ENCODE results near the gene TAAR8.
"Not testable (repeated sequence)": the region's sequence is repeated elsewhere in the genome, so short reads cannot be mapped to it uniquely, and the experiment has no call there.

TAAR8 gene

DNA sequence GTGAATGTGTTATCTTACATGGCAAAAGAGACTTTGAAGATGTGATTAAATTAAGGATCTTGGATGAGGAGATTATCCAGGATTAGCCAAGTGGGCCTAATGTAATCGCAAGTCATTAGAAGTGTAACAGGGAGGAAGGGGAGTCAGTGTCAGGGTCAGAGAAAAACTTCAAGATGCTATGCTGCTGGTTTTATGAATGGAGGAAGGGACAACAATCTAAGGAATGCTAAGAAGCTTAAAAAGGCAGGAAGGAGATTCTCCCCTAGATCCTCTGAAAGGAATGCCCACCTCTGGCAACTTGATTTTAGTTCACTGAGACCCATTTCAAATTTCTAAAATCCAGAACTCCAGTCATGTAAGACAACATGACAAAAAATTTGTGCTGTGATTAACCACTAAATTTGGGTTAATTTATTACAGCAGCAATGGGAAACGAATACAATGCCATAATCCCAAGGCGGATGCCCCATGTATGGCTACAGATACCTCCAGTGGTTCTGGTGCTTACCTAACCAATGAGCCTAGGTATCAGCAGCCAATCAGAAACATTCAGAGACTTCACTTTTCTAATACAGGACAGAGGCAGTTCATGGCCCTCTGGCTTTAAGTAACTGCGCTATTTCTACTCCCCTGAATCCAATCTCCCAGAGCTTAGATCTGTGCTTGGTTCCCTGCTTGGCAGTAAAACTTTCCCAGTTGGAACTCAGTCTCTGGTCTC lies 3.6 kb upstream of the TAAR8 start:
- no peak for DNase-seq

DNA sequence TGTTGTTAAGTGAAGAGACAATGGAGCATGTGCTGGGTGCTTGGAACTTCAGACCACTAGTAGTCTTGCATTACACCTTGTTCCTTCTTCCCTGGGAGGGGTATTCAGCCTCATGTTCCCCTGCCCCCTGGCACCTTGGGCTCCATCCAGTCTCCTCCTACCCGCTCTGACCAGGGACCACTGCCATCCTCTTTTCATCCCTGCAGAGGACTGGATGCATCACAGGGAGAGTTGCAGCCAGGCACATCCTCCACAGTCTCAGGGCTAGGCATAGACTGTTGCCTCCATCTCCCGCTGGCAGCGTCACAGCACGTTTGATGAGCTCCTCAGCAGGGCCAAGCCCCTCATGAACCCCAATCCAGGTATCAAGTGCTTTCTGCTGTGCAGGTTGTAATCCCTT lies 1.3 kb upstream of the TAAR8 start:
- DNase-seq = no peak

DNA sequence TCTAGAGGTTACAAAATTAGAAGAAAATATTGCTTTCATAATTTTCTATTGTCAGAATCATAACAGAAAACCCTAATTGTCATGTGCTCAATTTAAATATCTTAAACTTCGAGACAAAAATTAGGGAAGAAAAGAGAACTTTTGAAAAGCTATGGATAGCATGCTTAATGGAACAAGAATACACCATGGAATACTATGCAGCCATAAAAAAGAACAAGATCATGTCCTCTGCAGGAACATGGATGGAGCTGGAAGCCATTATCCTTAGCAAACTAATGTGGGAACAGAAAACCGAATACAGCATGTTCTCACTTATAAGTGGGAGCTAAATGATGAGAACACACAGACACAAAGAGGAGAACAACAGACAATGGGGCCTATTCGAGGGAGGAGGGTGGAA lies 7.6 kb downstream of the TAAR8 start:
- DNase-seq = not testable (repeated sequence)

DNA sequence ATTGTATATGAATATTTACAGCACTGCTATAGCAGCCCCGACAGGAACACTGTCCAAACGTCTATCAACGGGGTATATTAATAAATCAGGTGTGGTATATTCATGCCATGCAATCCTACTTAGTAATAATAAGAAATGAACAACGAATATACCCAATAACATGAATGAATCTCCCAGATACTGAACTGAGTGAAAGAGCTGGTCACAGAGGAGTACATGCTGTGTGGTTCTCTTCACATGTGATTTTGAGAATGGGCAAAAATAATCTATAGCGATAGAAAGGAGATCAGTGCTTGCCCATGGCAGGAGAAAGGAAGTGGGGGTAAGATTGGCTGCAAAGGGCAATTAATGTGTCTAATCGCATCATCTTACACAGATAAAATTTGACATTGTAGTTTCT lies 13.9 kb downstream of the TAAR8 start:
- DNase-seq = no peak

DNA sequence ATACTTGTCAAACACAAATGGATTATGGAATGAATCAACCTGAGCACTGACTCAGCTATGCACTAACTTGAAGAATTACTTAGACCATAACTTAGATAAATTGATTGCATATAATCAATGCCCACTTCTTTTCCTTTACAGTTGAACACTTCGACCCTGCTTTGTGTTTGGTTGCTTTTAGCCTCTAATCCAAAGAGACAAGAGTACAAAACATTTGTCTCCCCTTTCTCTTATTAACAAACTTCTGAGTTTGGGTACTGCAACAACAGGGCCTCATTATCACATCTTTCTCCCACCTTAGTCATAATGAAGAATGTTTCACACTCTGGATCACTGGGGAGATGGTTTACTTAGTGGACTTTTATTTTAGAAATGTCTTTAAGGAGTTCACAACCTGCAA lies 15.1 kb downstream of the TAAR8 start:
- no peak for DNase-seq

DNA sequence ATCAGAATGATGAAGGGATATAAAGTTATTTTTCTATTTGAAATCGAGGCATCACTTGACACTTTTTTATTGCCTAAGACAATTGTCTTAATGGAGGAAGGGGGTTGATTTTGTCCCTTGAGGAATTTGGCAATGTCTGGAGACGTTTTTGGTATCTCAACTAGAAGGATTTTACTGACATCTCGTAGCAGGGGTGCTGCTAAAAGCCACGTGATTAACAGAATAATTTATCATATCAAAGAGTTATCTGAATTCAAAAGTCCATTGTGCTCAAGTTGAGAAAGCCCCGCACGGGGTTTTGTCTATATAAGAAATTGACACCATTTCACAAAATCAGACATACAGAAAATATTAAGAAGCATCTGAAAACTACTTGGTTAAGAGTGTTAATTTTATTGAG lies 16.1 kb downstream of the TAAR8 start:
- DNase-seq = no peak

DNA sequence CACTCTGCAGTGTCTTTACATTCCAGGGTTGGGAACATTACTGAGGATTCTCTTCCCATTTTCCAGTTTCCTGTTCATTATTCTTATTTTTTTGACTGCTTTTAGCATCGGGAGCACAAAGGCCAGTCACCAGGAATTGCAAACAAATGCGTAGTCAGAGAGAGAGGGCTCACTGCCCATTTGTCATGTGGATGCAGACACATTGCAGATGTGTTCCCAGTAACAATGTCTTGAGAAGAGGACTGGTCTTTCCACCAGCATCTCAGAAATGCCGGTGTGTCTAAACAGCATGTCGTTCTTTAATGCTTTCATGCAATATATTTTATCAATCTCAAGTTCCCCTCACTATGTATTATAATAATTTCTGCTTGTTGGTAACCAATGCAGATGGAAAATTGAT lies 16.7 kb downstream of the TAAR8 start:
- no peak for DNase-seq

DNA sequence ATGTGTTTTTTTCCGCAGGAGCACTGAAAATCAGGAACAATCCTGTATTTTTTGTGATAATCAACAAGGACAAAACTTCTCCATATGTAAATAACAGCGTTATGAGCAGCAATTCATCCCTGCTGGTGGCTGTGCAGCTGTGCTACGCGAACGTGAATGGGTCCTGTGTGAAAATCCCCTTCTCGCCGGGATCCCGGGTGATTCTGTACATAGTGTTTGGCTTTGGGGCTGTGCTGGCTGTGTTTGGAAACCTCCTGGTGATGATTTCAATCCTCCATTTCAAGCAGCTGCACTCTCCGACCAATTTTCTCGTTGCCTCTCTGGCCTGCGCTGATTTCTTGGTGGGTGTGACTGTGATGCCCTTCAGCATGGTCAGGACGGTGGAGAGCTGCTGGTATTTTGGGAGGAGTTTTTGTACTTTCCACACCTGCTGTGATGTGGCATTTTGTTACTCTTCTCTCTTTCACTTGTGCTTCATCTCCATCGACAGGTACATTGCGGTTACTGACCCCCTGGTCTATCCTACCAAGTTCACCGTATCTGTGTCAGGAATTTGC lies 17.8 kb downstream of the TAAR8 start, which contains the start of gene TAAR6:
Gene TAAR6, plus strand, starts transcription at position 102 of the 557 bp plus-strand sequence. Its CDS starts 0 bp downstream, at position 102.
- DNase-seq = no peak

DNA sequence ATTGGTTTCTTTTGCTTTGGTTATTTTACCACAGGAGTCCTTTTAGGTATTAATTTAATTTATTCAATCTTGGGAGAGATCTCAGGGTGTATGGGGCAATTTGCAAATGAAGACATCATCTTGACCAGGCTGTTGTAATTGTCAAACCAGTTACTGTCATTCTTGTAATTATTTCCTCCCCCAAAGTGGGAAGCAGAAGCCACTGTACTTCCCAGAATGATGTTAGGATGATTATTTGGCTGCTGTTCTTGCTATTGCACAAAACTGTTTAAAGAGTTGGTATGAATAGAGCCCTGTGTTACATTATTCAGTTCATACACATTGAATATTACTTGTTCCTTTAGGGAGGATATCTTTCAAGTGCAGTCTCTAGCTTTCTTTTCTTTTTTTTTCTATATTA lies 19.3 kb downstream of the TAAR8 start:
- no peak for DNase-seq

DNA sequence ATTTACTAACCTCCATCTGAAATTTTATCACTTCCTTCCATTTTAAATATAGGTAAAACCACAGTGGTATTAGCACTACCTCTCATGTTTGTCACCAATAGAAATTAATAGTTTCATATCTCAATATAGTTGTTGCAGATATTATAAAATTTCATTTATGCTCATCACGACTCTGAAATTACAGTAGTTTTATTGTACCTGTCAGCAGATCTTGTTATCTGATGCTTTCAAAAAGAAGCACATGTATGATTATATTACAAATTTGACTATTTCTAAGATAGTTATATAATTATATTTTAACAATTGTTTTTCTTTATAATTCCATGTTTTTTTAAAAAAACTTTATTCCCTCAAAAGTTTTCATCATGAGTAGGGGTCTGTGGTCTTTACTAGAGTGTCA lies 32.2 kb downstream of the TAAR8 start:
- no peak for DNase-seq

DNA sequence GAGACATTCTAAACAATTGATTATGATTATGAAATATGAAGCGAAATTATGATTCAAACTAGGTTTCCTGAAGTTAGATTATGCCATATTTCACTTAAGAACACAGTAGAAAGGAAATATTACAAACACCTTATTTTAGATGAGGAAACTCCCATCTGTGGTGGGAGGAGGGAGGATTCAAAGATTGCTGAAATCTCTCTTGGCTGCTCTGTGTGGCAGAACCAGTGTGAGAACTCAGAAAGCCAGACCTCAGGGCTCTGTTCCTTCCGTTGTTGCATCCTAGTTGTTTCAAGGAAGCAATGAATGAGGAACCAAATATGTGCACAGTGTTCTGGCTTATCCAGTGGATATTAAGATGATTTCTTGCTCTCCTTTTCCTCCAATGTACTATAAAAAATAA lies 35.0 kb downstream of the TAAR8 start:
- DNase-seq = no peak

DNA sequence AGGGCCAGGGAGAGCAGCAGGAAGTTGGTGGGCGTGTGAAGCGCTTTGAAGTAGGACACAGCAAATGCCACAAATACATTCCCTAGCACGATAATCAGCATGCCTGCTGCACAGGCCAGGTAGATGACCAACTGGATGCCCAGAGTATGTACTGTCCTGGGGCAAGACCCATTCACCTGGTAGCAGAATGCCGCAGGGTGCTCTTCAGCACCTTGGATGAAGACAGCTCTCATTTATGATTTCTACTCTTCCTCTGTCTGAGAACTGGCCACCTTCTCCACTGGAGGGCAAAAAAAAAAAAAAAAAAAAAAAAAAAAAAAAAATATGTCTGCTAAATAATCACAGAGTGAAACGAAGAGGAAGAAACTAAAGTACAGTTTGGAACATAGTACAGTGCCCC lies 37.0 kb downstream of the TAAR8 start, which contains the start of gene TAAR5:
Gene TAAR5, minus strand, starts transcription at position 288 of the 400 bp plus-strand sequence. Its CDS starts 55 bp downstream, at position 233.
- DNase-seq = no peak

DNA sequence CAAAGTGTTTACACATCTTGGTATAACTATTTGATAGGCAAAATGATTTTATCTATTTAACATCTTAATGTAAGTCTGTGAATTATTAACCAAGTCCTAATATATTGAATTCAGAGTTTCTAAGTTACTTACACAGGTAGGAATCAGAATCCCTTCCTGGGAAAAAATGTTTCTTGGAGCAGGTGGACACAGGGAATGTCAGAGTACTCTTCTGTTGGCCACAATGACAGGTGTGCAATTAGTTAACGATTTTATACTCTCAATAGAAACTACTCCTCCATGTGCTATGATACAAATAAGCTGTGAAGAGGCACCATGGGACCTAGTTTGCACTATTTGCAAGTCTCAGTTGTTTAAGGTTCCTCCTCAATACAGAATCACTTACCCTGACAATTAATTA lies 37.9 kb downstream of the TAAR8 start:
- no peak for DNase-seq

DNA sequence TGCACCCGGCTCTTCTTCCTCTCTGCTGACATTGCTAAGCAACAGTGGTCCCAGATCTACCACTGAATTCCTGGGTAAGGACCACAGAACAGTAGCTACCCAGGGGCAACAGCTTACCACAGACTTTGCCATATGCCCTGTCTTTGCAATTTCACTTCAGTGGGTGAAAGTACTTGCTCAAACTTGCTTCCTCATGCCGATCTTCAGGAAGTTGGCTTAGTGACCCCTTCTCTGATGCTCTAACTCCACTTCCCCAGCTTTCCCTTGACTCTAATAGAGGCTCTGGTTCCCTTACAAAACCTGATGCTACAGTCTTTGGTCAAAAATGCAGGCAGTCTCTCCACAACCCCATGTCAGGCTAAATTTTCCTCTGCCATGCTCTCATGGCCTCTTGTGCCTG lies 40.4 kb downstream of the TAAR8 start:
- DNase-seq = no peak

DNA sequence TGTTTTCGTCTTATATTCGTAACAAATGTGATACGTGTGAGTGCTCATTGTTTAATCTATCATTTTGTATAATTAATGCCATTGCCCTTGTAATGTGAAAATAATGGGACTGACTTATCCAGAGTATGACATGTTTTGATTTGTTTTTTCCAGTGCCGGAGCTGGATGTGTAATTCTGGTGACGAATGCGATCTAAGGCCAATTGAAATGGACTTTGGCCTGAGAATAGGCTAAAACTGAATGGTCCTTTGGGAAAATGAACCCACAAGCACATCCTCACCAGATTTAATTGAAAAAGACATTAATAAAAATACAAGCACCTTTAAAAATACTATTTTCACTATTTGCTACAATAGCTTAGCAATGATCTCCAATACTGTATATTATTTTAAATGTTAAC lies 43.7 kb downstream of the TAAR8 start:
- no peak for DNase-seq

DNA sequence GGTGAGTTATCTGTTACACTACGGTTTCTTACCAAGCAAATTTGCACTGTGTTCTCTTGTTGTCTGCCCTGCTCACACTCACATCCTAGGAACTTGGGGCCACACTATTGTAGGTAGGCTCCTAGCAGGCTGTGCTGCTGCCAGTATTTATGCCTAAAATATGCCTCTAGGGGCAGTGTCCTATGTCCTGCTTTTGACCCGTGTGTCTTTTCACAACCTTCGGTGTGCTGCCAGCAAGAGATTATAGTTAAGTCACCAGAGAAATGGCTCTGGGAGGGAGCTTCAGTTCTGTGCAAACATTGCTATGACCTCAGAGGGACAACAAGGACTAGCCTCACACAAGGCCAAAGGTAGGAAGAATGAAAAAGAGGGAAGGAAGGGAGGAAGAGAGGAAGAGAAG lies 46.0 kb downstream of the TAAR8 start:
- no peak for DNase-seq

DNA sequence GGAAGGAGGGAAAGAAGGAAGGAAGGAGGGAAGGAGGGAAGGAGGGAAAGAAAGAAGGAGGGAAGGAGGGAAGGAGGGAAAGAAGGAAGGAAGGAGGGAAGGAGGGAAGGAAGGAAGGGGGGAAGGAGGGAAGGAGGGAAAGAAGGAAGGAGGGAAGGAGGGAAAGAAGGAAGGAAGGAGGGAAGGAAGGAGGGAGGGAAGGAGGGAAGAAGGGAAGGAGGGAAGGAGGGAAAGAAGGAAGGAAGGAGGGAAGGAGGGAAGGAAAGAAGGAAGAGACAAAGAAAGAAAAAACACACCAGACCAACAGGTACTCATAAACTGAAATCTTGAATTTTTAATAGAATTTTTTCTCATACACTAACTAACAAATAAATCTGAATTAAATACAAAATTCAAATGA lies 48.4 kb downstream of the TAAR8 start:
- not testable (repeated sequence) for DNase-seq

All from activated CD4-positive, alpha-beta T cell treated with anti-CD3 and anti-CD28 coated beads, Interleukin-2, amount 50 U/mL, for 16 hours (primary cell).